GM08714 (cell line): ENCODE measurements around the gene MYO3A.

ENCODE experiments used
- H3K4me3 ChIP-seq: fragments of 200-500 bp; sonication (Bioruptor generic); 2 replicates; pipeline ENCODE4 v1.5.1; 2014; ENCODE audit warnings: mild to moderate bottlenecking, low read length, inconsistent platforms
- ZNF274 ChIP-seq: IDR thresholded peaks from 2 replicates; pipeline ENCODE4 v1.6.1; 2012; ENCODE audit warnings: mild to moderate bottlenecking, low read depth, low read length

The MYO3A gene

GRCh38 chr10:26221541-26221940, 287.5 kb downstream of the MYO3A start:
- H3K4me3 ChIP-seq: no peak overlapping the region
- TF ChIP-seq ZNF274: no peak

DNA sequence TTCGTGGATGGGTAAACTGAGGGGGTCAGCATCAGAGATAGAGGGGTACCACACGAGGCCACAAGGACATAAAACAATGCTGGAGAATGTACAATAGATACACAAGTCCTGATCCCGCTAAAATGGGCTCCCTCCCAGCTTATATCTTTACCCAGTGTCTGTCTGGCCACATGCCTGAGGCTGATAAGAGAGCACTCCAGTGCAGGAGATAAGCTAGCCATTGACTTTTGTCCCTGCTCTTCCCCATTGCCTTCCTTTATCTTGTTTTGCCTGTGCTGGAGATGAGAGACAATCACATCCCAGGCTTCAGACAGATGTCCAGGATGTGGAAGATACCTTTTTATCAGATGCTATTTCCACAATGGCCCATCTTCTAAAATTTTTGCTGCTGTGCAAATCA, 288.5 kb downstream of the MYO3A start:
- no peak overlapping the region for H3K4me3 ChIP-seq
- TF ChIP-seq ZNF274: no peak

GRCh38 chr10:26225322-26225721, 291.3 kb downstream of the MYO3A start:
- no peak for TF ChIP-seq ZNF274
- H3K4me3 ChIP-seq: no peak overlapping the region

GRCh38 chr10:26227786-26228185, 293.8 kb downstream of the MYO3A start:
- TF ChIP-seq ZNF274: no peak
- H3K4me3 ChIP-seq: no peak overlapping the region

- no peak overlapping the region for H3K4me3 ChIP-seq
- no peak for TF ChIP-seq ZNF274
Observed at GRCh38 chr10:26232174-26232573, 298.1 kb downstream of the MYO3A start.

- H3K4me3 ChIP-seq: no peak overlapping the region
- TF ChIP-seq ZNF274: no peak
Observed at GRCh38 chr10:26235761-26236160, 301.7 kb downstream of the MYO3A start.

DNA sequence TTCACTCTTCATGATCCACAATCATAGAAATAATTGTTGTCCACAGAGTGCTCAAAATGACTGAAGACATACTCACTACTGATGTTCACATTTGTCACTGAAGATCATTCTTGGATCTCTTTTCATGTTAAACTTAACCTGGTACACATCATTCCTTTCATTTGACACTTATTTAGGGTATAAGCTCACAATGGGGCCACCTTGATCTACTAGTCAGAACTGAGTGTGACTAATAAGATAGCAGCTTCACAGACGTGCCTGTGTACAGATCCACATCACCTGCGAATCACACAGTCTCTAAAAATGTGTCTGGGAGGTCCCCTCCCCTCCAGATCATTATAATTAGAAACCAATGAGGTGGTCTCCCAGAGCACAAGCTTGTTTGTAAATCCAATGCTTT, 304.3 kb downstream of the MYO3A start:
- TF ChIP-seq ZNF274: no peak

DNA sequence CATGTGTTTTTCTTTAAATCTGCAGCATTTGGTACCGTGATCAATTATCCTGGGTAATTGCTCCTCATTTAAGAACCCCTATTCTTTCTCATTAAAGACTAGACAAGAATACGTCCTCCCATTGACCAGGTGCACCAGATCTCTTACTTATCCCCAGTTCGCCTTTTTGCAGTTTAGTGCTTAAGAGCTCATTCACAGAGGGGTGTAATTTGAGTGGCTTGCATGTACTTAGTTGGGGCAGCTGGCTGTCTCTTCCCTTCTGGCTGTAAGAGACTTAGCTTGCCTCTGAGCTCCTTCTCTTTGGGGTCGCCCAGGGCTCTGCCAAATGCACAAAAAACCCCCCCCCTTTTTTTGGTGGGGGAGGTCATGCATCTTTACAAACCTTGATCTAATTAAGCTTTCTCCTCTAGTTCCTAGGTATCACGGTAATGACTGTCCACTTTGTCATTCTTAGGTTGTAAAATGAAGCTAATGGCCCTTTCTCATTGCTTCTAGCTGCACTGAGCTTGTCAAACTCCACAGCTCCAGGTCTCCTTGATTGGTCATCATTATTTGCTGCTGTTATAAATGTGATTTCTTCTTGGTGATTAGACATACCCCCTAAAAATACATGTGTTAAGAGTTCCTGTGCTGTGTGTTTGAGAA, 308.8 kb downstream of the MYO3A start:
- TF ChIP-seq ZNF274: no peak
- H3K4me3 ChIP-seq: no peak overlapping the region

More for the DNA sequence above, 304.3 kb downstream of the MYO3A start:
- no peak overlapping the region for H3K4me3 ChIP-seq

DNA sequence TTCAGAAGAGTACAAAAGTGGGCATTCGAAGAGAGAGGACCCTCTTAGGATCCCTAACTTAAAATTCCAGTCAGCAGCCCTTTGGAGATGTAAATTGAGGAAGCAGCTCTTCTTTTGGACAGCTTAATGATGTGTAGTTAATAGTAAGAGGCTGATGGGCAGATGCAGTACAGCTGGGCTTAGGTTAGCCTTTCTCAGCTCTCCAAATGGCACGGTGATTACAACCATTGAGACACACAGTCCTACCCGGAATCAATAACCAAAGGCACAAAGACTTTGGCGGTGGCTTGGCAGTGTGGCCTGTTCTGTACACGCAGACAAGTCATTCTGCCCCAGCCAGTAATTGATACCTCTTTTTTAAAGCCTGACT, 309.3 kb downstream of the MYO3A start:
- no peak overlapping the region for H3K4me3 ChIP-seq
- no peak for TF ChIP-seq ZNF274

DNA sequence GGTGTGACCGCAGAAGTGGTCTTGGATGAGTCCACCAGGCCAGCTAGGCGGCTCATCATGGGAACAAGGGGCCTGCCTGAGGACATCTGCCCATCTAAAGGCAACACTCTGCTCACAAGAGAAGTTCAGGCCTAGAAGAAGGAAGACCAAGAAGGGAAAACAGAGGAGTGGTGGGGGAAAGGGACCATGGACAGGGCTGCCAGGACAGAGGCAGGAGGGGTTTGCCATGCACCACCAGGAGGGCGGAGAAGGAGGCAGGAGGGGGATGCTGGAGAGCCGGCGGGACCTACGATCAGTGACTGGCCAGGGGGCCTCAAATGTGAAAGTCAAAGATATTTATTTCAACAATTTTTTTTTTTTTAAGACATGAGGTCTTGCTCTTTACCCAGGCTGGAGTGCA, 315.7 kb downstream of the MYO3A start:
- TF ChIP-seq ZNF274: no peak
- no peak overlapping the region for H3K4me3 ChIP-seq

DNA sequence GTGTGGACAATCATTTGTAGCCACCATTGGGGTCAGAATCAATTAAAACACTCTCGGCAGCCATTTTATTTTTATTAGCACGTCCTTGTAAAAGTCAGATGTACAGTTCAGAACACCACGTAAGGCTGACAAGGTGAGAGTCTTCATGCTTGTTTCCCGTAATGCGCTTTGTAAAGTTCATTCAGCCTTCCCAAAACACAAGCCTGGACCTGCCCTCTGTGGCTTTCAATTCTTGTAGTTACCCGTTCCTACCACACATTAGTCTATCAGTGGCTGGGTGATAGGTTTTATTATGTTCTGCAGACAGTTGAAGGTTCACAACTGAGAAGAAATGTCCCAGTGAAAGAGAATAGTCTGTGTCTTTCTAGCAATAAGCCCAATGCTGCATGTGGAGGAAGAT, 317.9 kb downstream of the MYO3A start:
- TF ChIP-seq ZNF274: no peak
- H3K4me3 ChIP-seq: no peak overlapping the region

DNA sequence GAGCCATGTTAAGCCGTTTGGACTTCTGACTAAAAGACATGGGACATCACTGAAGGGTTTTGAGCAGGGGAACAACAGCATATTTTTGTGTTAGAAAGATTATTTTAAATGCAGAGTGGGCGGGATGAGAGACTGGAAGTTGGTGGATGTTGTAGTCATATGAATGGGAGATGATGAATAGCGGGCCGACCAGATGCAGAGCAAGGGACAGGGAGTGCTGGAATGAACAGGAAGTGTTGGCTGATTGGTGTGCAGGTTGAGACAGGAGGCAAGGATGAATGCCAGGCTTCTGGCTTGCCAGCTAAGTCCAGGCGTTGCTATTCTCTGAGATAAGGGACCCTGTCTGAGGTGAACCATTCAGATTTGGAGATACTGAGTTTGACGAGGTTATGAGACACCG, 320.6 kb downstream of the MYO3A start:
- no peak overlapping the region for H3K4me3 ChIP-seq
- no peak for TF ChIP-seq ZNF274

DNA sequence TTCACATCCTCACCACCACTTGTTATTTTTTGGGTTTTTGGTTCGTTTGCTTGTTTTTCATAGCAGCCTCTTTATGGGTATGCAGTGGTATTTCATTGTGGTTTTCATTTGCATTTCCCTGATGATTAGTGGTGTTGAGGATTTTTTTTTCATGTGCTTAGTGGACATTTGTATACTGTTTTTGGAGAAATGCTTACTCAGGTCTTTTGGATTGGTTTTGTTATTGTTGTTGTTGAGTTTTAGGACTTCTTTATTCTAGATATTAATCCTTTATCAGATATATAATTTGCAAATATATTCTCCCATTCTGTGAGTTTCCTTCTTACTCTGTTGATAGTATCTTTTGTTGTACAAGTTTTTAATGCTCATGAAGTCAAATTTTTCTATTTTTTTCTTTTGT, 325.3 kb downstream of the MYO3A start:
- H3K4me3 ChIP-seq: no peak overlapping the region
- no peak for TF ChIP-seq ZNF274
